ENCODE results near the gene KRT25.

Gene KRT25, protein sequence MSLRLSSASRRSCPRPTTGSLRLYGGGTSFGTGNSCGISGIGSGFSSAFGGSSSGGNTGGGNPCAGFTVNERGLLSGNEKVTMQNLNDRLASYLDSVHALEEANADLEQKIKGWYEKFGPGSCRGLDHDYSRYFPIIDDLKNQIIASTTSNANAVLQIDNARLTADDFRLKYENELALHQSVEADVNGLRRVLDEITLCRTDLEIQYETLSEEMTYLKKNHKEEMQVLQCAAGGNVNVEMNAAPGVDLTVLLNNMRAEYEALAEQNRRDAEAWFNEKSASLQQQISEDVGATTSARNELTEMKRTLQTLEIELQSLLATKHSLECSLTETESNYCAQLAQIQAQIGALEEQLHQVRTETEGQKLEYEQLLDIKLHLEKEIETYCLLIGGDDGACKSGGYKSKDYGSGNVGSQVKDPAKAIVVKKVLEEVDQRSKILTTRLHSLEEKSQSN

DNA sequence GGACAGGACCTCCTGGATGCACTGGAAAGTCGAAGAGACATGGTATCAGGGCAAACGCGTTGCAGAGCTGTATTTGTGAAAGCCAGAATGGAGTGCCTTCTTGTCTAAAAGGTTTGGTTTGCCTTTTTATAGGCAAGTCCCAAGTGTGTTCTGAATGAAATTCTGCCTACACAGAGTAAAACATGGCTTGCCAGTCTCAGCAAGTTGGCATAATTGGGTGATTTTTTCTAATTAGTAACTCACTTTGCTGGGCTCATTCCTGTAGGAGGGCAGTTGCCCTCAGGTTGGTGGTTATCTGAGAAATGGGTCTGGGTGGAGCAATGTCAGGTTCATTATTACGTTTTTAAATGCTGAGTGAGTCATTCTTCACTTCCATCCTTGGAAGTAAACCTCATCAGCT, at the start of gene KRT25:
Gene KRT25 (minus strand): TSS at position 101 of the 400 bp plus-strand sequence. CDS start 60 bp downstream, at position 41.
- no peak for DNase-seq

DNA sequence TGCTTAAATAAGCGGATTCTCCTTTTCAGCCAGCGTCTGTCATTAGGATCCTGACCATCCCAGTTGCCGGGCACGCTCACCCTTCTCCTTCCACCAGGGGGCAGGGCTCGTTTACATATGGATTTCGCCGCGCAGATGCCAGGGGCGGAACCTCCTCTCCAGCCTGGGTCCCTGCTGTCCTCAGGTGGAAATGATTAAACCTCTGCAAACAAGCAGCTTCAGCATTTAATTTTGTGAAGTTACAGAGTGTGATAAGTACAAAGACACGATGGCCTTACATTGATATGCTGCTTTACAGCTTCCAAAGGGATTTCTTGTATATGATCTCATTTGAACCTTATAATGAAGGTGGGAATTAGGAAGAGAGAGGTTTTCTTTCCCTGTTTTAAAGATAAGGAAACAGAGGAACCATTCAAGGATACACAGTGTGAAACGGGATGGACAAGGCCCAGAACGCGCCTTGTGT, 48.5 kb upstream of the KRT25 start:
- DNase-seq, result peak; percentile 75

DNA sequence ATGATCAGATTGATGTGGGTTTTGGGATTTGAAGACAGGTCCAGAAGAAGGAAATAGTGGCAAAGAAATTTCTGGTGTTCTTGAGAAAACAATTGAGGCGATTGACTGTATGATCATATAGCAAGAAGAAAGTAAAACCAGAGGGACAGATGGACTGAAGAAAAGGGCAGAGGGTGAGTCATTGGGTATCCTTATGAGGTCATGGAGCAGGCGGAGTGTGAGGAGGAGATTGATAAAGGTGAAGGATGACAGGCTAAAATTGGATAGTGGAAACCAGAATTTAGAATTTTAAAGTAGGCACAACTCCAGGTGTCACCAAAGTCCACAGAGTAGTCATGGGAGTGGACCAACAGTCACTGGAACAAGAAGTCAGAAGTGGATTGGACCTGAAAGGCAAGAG, 46.0 kb upstream of the KRT25 start:
- no peak for DNase-seq

DNA sequence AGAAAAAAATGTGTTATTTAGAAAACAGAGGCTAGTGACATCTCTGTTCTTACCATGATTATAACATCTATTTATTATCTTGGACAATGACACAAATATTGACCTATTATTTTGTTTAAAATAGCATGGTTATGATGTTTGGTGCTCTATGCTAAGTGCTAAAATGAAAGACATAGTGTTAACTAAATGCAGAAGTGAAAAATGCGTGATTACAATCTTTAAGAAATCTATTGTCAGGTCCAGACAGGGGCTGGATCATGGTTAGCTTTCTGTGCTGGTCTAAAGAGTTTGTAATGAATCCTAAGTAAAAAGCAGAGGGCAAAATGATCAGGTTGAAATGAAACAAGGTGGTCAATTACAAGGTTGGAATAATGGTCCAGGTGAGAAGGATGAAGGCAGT, 45.2 kb upstream of the KRT25 start:
- DNase-seq, result no peak

GRCh38 chr17:40799859-40800258, 44.7 kb upstream of the KRT25 start, which contains the start of gene KRT28:
TSS of gene KRT28 (minus strand) at chr17:40799959. CDS start at chr17:40799893, 66 bp downstream.
- DNase-seq, result no peak

DNA sequence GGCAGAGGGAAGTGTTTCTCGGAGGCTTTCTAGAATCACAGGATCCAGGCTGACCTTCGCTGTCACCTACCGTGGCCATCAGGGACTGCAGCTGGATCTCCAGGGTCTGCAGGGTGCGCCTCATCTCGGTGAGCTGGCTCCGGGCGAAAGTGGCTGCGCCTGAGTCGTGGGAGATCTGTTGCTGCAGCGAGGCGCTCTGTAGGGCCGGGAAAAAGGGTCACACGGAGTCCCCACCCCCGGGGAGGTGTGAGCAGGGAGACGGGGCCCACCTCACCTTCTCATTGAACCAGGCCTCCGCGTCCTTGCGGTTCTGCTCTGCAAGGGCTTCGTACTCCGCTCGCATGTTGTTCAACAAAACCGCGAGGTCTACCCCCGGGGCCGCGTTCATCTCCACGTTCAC, 41.7 kb upstream of the KRT25 start:
- DNase-seq, result no peak

- no peak for DNase-seq
Observed at GRCh38 chr17:40795019-40795667, 40.0 kb upstream of the KRT25 start.

DNA sequence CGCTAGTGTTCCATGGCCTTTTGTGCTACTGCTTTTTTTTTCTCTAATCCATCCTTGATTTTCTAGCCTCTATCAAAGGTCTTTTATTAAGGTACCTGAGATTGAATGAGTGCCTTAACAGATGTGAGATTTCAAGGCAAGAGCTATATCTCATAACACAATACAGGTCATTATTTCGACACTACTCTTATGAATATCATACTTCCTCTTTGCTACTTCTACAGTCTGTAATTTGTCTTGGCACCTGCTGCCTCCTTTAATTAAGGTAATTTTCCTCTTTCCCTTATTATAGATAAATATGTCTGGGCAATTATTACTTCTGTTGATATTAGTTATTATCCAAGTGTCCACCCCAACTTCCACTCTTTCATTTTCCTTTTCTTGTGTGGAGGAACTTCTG, 39.3 kb upstream of the KRT25 start:
- DNase-seq, result no peak

DNA sequence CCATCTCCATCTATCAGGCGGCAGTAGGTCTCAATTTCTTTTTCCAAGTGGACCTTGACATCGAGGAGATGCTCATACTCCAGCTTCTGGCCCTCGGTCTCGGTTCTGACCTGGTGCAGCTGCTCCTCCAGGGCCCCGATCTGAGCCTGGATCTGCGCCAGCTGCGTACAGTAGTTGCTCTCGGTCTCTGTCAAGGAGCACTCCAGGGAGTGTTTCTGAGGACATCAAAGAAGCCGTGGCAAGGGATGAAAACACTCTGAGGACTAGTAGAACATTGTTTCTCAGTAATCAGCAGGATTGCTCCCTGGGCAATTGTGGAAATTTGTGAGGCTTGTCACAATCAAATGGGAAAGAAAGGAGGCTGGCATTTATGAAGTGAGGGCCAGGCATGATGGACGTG, 38.7 kb upstream of the KRT25 start:
- no peak for DNase-seq

- no peak for DNase-seq
Observed at GRCh38 chr17:40791787-40792436, 36.8 kb upstream of the KRT25 start.

- no peak for DNase-seq
Observed at GRCh38 chr17:40791111-40791510, 36.0 kb upstream of the KRT25 start.

DNA sequence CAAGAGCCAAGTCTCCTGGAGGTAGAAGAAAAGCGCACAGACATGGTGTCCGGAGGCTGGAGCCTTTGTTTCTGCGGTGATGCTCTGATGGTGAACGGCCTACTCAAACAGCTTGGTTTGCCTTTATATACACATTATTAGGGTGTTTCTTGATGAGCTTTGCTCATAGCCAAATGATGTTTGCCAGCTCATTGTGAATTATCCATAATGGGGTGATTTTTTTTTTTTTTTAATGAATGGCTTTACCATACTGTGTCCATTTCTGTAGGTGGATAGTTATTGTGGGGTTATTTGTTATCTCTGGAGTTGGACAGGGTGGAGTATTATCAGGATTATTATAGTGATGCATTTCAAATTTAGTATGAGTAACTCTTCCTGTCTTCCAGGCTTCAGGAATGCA, 27.3 kb upstream of the KRT25 start, which contains the start of gene KRT27:
Gene KRT27 (minus strand): TSS at position 101 of the 400 bp plus-strand sequence. CDS start 57 bp downstream, at position 44.
- no peak for DNase-seq

GRCh38 chr17:40779181-40779909, 24.2 kb upstream of the KRT25 start:
- DNase-seq, result peak; percentile 28

DNA sequence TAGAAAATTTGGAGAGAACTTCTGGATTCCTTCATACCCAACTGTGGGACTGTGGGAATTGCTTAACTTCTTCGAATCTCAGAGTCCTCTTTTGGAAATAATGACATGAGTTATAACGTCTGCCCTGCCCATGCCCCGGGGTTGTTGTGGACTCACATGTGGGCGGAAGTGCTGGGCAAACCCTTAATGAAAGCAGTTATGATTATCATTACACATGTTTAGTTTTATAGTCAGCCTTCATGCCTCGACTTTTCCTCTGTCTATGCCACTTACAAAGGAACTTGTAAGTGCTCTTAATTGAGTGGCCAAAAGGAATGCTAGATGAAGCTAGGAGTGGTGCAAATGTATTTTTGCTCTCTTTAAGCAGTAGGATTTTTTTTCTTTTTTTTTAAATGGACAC, 23.3 kb upstream of the KRT25 start:
- DNase-seq, result no peak

DNA sequence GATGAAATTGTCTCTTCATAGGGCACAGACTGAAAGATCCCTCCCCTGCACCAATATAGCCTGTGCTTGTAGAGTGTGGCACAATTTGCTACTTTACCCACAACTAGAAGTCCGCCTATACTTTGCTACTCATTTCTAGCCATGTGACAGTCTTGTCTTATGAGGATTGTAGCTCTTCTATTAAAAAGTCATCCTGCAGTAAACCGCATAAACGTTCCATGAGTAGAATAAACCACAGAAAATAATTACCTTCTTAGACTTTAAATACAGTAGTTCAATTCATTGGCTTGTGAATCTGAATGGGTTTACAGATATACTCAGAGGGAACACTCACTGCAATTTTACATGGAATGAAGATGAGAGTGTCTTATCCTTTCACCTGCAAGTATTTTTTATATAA, 22.8 kb upstream of the KRT25 start:
- DNase-seq, result no peak

- no peak for DNase-seq
Observed at GRCh38 chr17:40777459-40777858, 22.3 kb upstream of the KRT25 start.

DNA sequence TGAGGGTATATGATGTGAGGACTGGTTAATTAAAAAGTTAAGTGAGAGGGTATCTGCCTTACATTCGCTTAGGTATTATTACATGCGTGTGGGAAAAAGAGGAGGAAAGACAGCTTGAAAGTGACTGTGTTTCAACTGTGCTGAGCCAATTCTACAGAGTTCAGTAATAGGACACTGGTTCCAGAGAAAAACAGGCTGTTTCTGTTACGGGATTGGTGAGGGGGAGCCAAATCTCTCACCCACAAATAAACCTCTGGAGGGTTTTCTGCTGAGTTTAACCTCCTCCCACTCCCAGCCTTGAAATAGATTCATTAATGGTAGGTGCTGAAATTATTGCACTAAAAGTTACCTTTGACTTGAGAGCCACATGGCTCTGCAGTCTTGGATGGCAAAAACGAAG, 20.8 kb upstream of the KRT25 start:
- no peak for DNase-seq

DNA sequence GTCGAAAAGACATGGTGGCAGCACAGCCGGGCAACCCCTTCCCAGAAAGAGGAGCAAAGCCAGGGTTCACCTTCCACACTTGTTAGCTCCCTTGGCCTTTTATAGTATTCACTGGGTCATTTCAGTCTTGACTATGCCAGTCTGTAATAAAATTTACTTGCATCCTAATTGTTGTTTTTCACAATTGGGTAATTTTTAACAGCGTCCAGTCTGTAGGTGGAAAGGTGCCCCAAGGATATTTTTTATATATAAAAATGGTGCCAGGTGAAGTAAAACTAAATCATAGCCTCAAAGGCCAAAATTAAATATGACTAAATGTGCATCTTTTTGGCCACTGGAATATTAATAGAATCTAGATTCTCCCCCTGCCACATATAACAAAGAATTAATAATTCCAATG, 17.0 kb upstream of the KRT25 start, which contains the start of gene KRT26:
Gene KRT26 (minus strand): TSS at position 101 of the 400 bp plus-strand sequence. CDS start 88 bp downstream, at position 13.
- DNase-seq, result no peak

- DNase-seq, result no peak
Observed at GRCh38 chr17:40765657-40766056, 10.5 kb upstream of the KRT25 start.

DNA sequence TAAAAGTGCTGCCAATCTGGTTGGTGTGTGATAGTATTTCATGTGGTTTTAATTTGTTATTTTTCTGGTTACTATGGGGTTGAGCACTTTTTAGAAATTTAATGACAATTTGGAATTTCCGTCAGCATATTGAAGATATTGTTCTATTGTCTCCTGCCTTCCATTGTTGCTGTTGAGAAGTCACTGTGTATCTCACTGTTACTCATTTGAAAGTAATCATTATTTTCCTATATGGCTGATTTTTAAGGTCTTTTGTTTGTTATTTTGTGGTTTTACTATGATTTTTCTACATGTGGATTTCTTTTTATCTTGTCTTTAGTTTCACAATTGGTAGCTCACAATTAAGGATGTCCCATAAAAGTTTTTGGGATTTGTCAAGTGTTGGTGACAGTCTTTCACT, 8.6 kb upstream of the KRT25 start:
- DNase-seq, result no peak

- no peak for DNase-seq
Observed at GRCh38 chr17:40760105-40761016, 5.2 kb upstream of the KRT25 start.

- no peak for DNase-seq
Observed at GRCh38 chr17:40753804-40754203, 1.3 kb downstream of the KRT25 start.
